Natural killer cell (primary cell): ENCODE data around the gene RUFY4. TPM values are rescaled to one million over a fixed set of nuclear protein-coding genes. Genes with fewer than 3 reads are reported as not detected.

ENCODE experiments used
- ATAC-seq, 3 donors: fragments of 150-1000 bp in 2 of 3; fragments of 200-7000 bp in 1 of 3; cut with Tn5 transposase; 1 replicate in 1 of 3; 2 replicates in 2 of 3; pipeline ENCODE4 v1.10.0; 2021; ENCODE audit warnings: mild to moderate bottlenecking in 2 of 3, moderate library complexity in 2 of 3
- DNase-seq, 2 donors: peaks; one replicate each; pipeline versions ENCODE4 v3.0.0 to v3.0.0-alpha.2; 2013 to 2021; ENCODE audit warnings: mixed read lengths in 1 of 2
- H3K27ac ChIP-seq: one replicate; pipeline ENCODE4 v1.5.1; 2013; ENCODE audit warnings: mild to moderate bottlenecking, low read length
- H3K27me3 ChIP-seq: one replicate; pipeline ENCODE4 v1.6.1; 2013; ENCODE audit warnings: low read length; ENCODE audit not compliant: control insufficient read depth, insufficient read depth
- H3K36me3 ChIP-seq: one replicate; pipeline ENCODE4 v1.6.1; 2013; ENCODE audit warnings: low read length; ENCODE audit not compliant: control insufficient read depth, insufficient read depth
- H3K4me1 ChIP-seq: one replicate; pipeline ENCODE4 v1.6.1; 2013; ENCODE audit warnings: low read length; ENCODE audit not compliant: control insufficient read depth, insufficient read depth
- H3K4me3 ChIP-seq: one replicate; pipeline ENCODE4 v1.5.1; 2013; ENCODE audit warnings: low read length
- H3K9me3 ChIP-seq: one replicate; pipeline ENCODE4 v1.6.1; 2013; ENCODE audit warnings: low read length; ENCODE audit not compliant: control insufficient read depth, insufficient read depth
- H3K27ac Mint-ChIP-seq, 2 donors: one replicate each; pipeline ENCODE4 v1.8.0; 2022; ENCODE audit warnings: mild to moderate bottlenecking in 2 of 2, mixed read lengths in 2 of 2, moderate library complexity in 1 of 2
- H3K27me3 Mint-ChIP-seq, 2 donors: one replicate each; pipeline ENCODE4 v1.8.0; 2022; ENCODE audit warnings: low read depth in 2 of 2, mixed read lengths in 2 of 2
- H3K36me3 Mint-ChIP-seq: one replicate; pipeline ENCODE4 v1.8.0; 2022; ENCODE audit warnings: mixed read lengths
- H3K4me1 Mint-ChIP-seq, 2 donors: one replicate each; pipeline ENCODE4 v1.8.0; 2022; ENCODE audit warnings: mixed read lengths in 2 of 2
- H3K4me3 Mint-ChIP-seq: one replicate; pipeline ENCODE4 v1.8.0; 2022; ENCODE audit warnings: mild to moderate bottlenecking, moderate library complexity, mixed read lengths
- H3K9me3 Mint-ChIP-seq, 2 donors: one replicate each; pipeline ENCODE4 v1.8.0; 2022; ENCODE audit warnings: mixed read lengths in 2 of 2
- CTCF ChIP-seq: fragments of 200-600 bp; IDR thresholded peaks from one replicate; pipeline ENCODE4 v1.8.0; 2022; ENCODE audit warnings: antibody characterized with exemption
- WGBS: methylation state at CpG from one replicate; pipeline ENCODE4 v1.1.7; 2013; ENCODE audit warnings: missing lambda C conversion rate; ENCODE audit not compliant: insufficient coverage; 5-methylcytosine and 5-hydroxymethylcytosine counted together
- intact Hi-C: fragments of 100-400 bp; cut with micrococcal nuclease; formaldehyde crosslinking; loops from one replicate; pipeline ENCODE4 v1.14.2; 2022
- total RNA-seq, 4 donors: library from RNA; stranded (reverse); fragments of 120-200 nt in 1 of 4; gene quantifications; one replicate each; pipeline versions ENCODE4 v1.2.3 to v1.2.4, GENCODE V29; 2013 to 2022

Gene RUFY4
- total RNA-seq, 3 donors from 2014 or later (not counting 1 experiment from before 2014, with no cell fraction given), result 0.82 to 3.1 (median 1.8) TPM

GRCh38 chr2:218032336-218033171 lies 36.5 kb upstream of the RUFY4 start:
- H3K9me3 ChIP-seq, result no peaks in the 10 kb centered on the region
- peaks cover 21% of the 10 kb centered on the region for H3K4me1 ChIP-seq
- Mint-ChIP-seq H3K4me1 (peaks cover 7 to 21% of the 10 kb centered on the region in 2 donors), H3K4me3 (no peak overlapping the region), H3K9me3 (no peaks in the 10 kb centered on the region), H3K27ac (peak overlapping the region in 1 of 2 donors; percentile 12), H3K36me3 (no peaks in the 10 kb centered on the region), H3K27me3 (peaks cover 0 to 4% of the 10 kb centered on the region in 2 donors)
- TF ChIP-seq CTCF, result no peak
- no peaks in the 10 kb centered on the region for H3K27me3 ChIP-seq
- WGBS, result 70% methylated on average over 11 of the region's 12 CpGs
- ATAC-seq, result no peak
- H3K27ac ChIP-seq, result no peak overlapping the region
- DNase-seq, result no peak
- H3K36me3 ChIP-seq, result no peaks in the 10 kb centered on the region
- intact Hi-C loops, result no loop called here
- no peak overlapping the region for H3K4me3 ChIP-seq

- Histone ChIP-seq H3K27ac (no peak overlapping the region), H3K4me1 (peaks cover 21% of the 10 kb centered on the region), H3K4me3 (no peak overlapping the region), H3K36me3 (no peaks in the 10 kb centered on the region), H3K9me3 (no peaks in the 10 kb centered on the region), H3K27me3 (no peaks in the 10 kb centered on the region)
- intact Hi-C loops, result no loop called here
- Mint-ChIP-seq H3K36me3 (no peaks in the 10 kb centered on the region), H3K4me1 (peaks cover 7 to 21% of the 10 kb centered on the region in 2 donors), H3K4me3 (no peak overlapping the region), H3K27ac (peak overlapping the region in 1 of 2 donors; percentile 12), H3K9me3 (no peaks in the 10 kb centered on the region), H3K27me3 (peaks cover 4 to 10% of the 10 kb centered on the region in 2 donors)
- no peak for DNase-seq
- no peak for TF ChIP-seq CTCF
- 75% methylated on average over 1 of the region's 1 CpG for WGBS
- no peak for ATAC-seq
These were observed 35.9 kb upstream of the RUFY4 start for GRCh38 chr2:218033208-218033589.

- H3K9me3 Mint-ChIP-seq, result no peaks in the 10 kb centered on the region
- H3K27ac Mint-ChIP-seq, result peak overlapping the region in 1 of 2 donors; percentile 65
- peaks cover 2% of the 10 kb centered on the region for H3K27me3 ChIP-seq
- H3K27ac ChIP-seq, result no peak overlapping the region
- intact Hi-C loops, result loop anchor here (1.0 kb wide), 1 partner anchor 245 kb away; no protein-coding TSS in a partner anchor
- H3K36me3 ChIP-seq, result no peaks in the 10 kb centered on the region
- H3K9me3 ChIP-seq, result no peaks in the 10 kb centered on the region
- no peak for TF ChIP-seq CTCF
- peak overlapping the region; percentile 29 for H3K4me3 ChIP-seq
- DNase-seq (peak in 1 of 2 donors; percentile 26), ATAC-seq (peak; percentile 8 to 52 (median 31))
- peaks cover 9 to 16% of the 10 kb centered on the region in 2 donors for H3K27me3 Mint-ChIP-seq
- H3K4me1 ChIP-seq, result peaks cover 21% of the 10 kb centered on the region
- H3K36me3 Mint-ChIP-seq, result no peaks in the 10 kb centered on the region
- 65% methylated on average over 45 of the region's 45 CpGs for WGBS
- H3K4me1 Mint-ChIP-seq, result peaks cover 7 to 22% of the 10 kb centered on the region in 2 donors
- peak overlapping the region; percentile 69 for H3K4me3 Mint-ChIP-seq
These were observed 35.2 kb upstream of the RUFY4 start for GRCh38 chr2:218033590-218034496.
